ENCODE results near the gene PRPF40B. TPM values are rescaled to one million over a fixed set of nuclear protein-coding genes. Genes with fewer than 3 reads are reported as not detected.

The PRPF40B gene
- total RNA-seq, 1 donor from 2014 or later = 9.2 TPM

DNA sequence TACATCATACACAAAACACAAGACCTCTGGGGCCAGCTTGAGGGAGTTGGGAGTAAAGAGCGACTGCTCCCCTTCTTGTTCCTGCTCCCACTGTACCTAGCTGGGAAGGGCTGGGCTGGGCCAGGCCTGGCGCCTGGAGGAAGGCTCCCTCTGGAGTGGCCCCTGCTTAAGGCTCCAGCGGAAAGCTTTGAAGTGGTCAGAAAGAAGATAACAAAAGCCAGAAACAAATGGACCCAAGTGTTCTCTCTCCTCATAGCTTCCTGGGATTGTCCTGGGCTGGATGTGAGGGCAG lies 25.3 kb downstream of the PRPF40B start:
- H3K4me3 Mint-ChIP-seq (ENCODE audit: unreplicated experiment) = peak overlapping the region; percentile 67
- H3K9me3 Mint-ChIP-seq (ENCODE audit: unreplicated experiment) = no peaks in the 10 kb centered on the region
- H3K27ac Mint-ChIP-seq (ENCODE audit: unreplicated experiment) = peak overlapping the region; percentile 95
- no peak for DNase-seq (ENCODE audit: low spot score)
- H3K4me1 Mint-ChIP-seq (ENCODE audit: unreplicated experiment) = peaks cover 72% of the 10 kb centered on the region
- H3K36me3 Mint-ChIP-seq (ENCODE audit: low read depth, unreplicated experiment) = peaks cover 76% of the 10 kb centered on the region
- H3K27me3 Mint-ChIP-seq (ENCODE audit: unreplicated experiment) = peaks cover 39% of the 10 kb centered on the region
- TF ChIP-seq, protein P1, sequence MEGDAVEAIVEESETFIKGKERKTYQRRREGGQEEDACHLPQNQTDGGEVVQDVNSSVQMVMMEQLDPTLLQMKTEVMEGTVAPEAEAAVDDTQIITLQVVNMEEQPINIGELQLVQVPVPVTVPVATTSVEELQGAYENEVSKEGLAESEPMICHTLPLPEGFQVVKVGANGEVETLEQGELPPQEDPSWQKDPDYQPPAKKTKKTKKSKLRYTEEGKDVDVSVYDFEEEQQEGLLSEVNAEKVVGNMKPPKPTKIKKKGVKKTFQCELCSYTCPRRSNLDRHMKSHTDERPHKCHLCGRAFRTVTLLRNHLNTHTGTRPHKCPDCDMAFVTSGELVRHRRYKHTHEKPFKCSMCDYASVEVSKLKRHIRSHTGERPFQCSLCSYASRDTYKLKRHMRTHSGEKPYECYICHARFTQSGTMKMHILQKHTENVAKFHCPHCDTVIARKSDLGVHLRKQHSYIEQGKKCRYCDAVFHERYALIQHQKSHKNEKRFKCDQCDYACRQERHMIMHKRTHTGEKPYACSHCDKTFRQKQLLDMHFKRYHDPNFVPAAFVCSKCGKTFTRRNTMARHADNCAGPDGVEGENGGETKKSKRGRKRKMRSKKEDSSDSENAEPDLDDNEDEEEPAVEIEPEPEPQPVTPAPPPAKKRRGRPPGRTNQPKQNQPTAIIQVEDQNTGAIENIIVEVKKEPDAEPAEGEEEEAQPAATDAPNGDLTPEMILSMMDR (IDR thresholded peaks at IDR 0.05; ENCODE audit: unreplicated experiment) = no peak

DNA sequence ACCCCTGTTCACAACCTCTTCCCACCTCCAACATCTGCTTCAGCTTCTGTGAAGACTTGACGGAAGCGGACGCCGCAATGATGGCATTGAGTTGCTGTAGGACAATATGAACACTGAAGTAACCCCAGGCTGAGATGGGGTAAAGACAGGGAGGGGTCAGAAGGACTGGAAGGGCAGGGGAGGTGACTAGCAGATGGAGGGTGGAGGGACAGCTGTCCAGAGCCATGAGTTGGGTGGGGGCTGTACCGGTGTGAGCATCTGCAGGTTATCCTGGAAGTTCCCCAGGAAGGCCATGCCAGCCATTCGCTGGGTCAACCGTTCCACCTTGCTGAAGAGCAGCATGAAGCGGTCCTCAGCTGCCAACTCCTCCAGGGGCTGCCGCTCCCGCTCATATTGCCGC lies 26.1 kb downstream of the PRPF40B start:
- no peak for DNase-seq (ENCODE audit: low spot score)
- peaks cover 73% of the 10 kb centered on the region for H3K4me1 Mint-ChIP-seq (ENCODE audit: unreplicated experiment)
- peak overlapping the region; percentile 95 for H3K27ac Mint-ChIP-seq (ENCODE audit: unreplicated experiment)
- H3K27me3 Mint-ChIP-seq (ENCODE audit: unreplicated experiment) = peaks cover 39% of the 10 kb centered on the region
- peaks cover 76% of the 10 kb centered on the region for H3K36me3 Mint-ChIP-seq (ENCODE audit: low read depth, unreplicated experiment)
- TF ChIP-seq, protein P1 (IDR thresholded peaks at IDR 0.05; ENCODE audit: unreplicated experiment) = no peak
- H3K4me3 Mint-ChIP-seq (ENCODE audit: unreplicated experiment) = peak overlapping the region; percentile 47
- H3K9me3 Mint-ChIP-seq (ENCODE audit: unreplicated experiment) = no peaks in the 10 kb centered on the region

GRCh38 chr12:49649892-49650291 lies 26.5 kb downstream of the PRPF40B start:
- Mint-ChIP-seq H3K4me3 (ENCODE audit: unreplicated experiment) (peak overlapping the region; percentile 80), H3K36me3 (ENCODE audit: low read depth, unreplicated experiment) (peaks cover 76% of the 10 kb centered on the region), H3K27ac (ENCODE audit: unreplicated experiment) (peak overlapping the region; percentile 44), H3K4me1 (ENCODE audit: unreplicated experiment) (peaks cover 73% of the 10 kb centered on the region), H3K27me3 (ENCODE audit: unreplicated experiment) (peaks cover 42% of the 10 kb centered on the region), H3K9me3 (ENCODE audit: unreplicated experiment) (no peaks in the 10 kb centered on the region)
- DNase-seq (ENCODE audit: low spot score) = no peak
- TF ChIP-seq, protein P1 (IDR thresholded peaks at IDR 0.05; ENCODE audit: unreplicated experiment) = no peak

GRCh38 chr12:49651855-49652254 lies 28.5 kb downstream of the PRPF40B start:
- DNase-seq (ENCODE audit: low spot score) = no peak
- H3K27me3 Mint-ChIP-seq (ENCODE audit: unreplicated experiment) = peaks cover 44% of the 10 kb centered on the region
- H3K36me3 Mint-ChIP-seq (ENCODE audit: low read depth, unreplicated experiment) = peaks cover 75% of the 10 kb centered on the region
- peak overlapping the region; percentile 56 for H3K4me3 Mint-ChIP-seq (ENCODE audit: unreplicated experiment)
- TF ChIP-seq, protein P1 (IDR thresholded peaks at IDR 0.05; ENCODE audit: unreplicated experiment) = no peak
- no peaks in the 10 kb centered on the region for H3K9me3 Mint-ChIP-seq (ENCODE audit: unreplicated experiment)
- H3K4me1 Mint-ChIP-seq (ENCODE audit: unreplicated experiment) = peaks cover 75% of the 10 kb centered on the region
- peak overlapping the region; percentile 45 for H3K27ac Mint-ChIP-seq (ENCODE audit: unreplicated experiment)

- Mint-ChIP-seq H3K4me3 (ENCODE audit: unreplicated experiment) (peak overlapping the region; percentile 76), H3K36me3 (ENCODE audit: low read depth, unreplicated experiment) (peaks cover 77% of the 10 kb centered on the region), H3K9me3 (ENCODE audit: unreplicated experiment) (no peaks in the 10 kb centered on the region), H3K27ac (ENCODE audit: unreplicated experiment) (peak overlapping the region; percentile 48), H3K4me1 (ENCODE audit: unreplicated experiment) (peaks cover 74% of the 10 kb centered on the region), H3K27me3 (ENCODE audit: unreplicated experiment) (peaks cover 35% of the 10 kb centered on the region)
- TF ChIP-seq, protein P1 (IDR thresholded peaks at IDR 0.05; ENCODE audit: unreplicated experiment) = no peak
- no peak for DNase-seq (ENCODE audit: low spot score)
These were observed 29.7 kb downstream of the PRPF40B start for GRCh38 chr12:49652921-49653520.

Measured in endothelial cell (in vitro differentiated cells).